GM18511 (cell line): Measurements from ENCODE around the gene PTPRM.

Experiments
- ATAC-seq: cut with Tn5 transposase; IDR thresholded peaks from one replicate; pipeline ENCODE4 v1.9.1; 2021; ENCODE audit warnings: mild to moderate bottlenecking, moderate library complexity; ENCODE audit not compliant: unreplicated experiment

The PTPRM gene

GRCh38 chr18:7789856-7790552, 222.9 kb downstream of the PTPRM start:
- no peak for ATAC-seq

DNA sequence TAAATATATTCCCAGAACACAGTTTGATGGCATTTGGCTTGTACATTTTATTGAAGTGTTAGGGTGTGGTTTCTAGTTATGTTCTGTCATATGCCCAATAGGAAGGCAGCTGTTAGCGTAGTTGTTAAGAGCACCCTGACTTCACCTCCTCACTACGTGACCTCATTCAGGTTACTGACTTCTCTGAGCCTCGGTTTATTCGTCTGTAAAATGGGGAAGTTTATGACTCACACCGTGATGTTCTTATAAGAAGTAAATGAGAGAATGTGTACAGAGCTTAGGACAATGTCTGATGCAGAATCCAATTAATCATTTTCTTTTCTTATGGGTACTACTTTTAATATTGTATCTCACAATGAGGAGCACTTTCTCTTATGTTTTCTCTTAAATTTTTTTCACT, 226.0 kb downstream of the PTPRM start:
- no peak for ATAC-seq

DNA sequence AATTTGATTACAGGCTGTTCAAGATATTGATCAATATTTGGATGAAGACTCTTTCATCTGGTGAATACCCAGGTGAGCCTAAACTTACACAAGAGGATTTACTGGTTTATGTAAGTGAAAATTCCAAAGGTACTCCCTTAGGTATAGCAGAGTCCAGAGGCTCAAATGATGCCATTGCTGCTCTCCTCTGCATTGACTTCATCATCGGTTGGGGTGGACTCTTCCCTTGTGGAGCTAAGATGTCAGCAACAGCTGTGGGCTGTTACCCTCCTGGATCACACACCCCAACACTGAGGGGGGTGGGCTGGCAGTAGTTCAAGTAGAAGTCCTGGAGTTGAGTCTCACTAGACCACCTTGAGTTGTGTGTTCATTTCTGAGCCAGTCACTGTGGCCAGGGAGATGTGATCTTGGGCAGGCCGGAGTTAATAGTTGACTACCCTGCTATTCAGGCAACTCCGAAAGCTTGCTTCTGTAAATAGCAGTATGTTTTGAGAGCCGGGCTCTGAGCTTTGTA, 236.9 kb downstream of the PTPRM start:
- no peak for ATAC-seq

- no peak for ATAC-seq
Measured at GRCh38 chr18:7805096-7805495, 238.0 kb downstream of the PTPRM start.

- no peak for ATAC-seq
Measured at GRCh38 chr18:7805880-7806279, 238.8 kb downstream of the PTPRM start.

GRCh38 chr18:7807936-7808453, 240.9 kb downstream of the PTPRM start:
- no peak for ATAC-seq

DNA sequence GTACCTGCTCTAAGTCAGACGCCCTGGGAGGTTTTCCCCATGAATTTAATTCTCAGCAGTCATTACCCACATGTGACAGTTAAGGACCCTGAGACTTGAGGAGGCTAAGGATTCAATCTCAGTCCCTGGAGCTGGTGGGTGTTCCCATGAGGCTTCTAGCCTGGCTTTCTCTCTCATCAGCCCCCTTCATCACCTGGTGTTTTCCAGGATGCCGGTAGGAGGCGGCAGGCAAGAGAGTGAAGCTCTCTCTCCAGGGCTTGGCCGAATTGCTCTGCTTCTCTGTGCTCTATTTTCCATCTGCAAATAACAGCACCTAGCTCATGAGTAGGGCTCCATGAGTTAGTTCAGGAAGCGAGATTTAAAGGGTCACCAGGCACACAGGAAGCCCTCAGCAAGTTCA, 241.9 kb downstream of the PTPRM start:
- ATAC-seq, result no peak

GRCh38 chr18:7809455-7809854, 242.3 kb downstream of the PTPRM start:
- no peak for ATAC-seq

DNA sequence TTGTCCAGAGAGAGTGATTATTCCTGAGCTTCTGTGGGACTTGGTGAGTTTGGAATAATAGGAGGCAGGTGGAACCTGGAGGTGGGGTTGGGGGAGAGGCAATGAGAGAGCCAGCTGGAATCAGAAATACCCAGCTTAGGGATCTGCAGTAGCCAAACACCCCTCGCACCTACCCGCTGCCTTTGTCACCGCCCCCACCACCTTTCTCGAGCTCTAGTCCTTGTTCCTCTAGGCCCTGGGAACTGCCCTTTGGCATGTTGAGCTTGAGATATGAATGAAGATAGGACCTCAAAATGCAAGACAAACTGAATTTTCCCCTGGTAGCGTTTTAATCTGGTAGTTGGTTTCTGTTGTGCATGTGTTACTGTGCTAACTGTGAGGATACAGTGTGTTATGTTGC, 242.9 kb downstream of the PTPRM start:
- ATAC-seq, result no peak

- ATAC-seq, result no peak
Measured at GRCh38 chr18:7812431-7813063, 245.4 kb downstream of the PTPRM start.

GRCh38 chr18:7813131-7813530, 246.0 kb downstream of the PTPRM start:
- ATAC-seq, result no peak

DNA sequence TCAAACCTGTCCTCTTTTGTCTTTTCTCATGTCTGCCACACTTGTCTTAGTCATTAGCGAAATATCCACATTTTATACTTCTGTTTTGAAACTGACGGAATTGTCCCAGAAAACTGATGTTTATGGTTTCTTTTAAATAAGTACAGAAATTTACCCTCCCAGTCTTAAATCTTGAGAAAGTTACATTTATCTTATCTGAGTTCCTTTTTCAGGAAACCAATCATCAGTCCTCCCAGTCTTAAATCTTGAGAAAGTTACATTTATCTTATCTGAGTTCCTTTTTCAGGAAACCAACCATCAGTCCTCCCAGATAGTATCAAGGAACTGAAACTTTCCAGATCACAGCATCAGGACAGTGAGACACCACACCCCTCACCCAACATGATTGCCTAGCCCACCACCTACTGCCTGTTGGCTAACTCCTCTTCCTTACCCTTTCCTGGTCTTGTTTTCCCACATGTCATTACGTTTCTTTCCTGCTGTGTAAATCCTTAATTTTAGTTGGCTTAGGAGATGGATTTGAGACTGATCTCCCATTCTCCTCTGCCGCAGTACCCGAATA, 247.7 kb downstream of the PTPRM start:
- ATAC-seq, result no peak

DNA sequence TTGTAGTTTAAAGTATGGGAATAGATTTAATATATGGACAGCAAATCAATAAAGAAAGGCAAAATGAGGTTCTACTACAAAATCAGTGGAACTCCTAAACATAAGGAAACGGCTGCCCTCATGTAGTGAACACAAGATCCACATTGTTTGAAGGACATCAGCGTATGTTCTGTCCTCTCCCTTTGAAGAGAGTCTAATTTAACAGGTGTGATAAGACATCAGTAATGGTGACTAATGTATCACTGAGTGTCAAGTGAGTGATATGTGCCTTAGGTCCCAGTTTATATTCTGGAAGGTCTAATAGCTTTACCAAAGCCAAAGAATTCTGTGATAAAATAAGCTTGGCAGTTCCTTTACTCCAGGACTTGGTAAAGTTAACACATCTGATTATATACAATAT, 248.7 kb downstream of the PTPRM start:
- ATAC-seq, result no peak

DNA sequence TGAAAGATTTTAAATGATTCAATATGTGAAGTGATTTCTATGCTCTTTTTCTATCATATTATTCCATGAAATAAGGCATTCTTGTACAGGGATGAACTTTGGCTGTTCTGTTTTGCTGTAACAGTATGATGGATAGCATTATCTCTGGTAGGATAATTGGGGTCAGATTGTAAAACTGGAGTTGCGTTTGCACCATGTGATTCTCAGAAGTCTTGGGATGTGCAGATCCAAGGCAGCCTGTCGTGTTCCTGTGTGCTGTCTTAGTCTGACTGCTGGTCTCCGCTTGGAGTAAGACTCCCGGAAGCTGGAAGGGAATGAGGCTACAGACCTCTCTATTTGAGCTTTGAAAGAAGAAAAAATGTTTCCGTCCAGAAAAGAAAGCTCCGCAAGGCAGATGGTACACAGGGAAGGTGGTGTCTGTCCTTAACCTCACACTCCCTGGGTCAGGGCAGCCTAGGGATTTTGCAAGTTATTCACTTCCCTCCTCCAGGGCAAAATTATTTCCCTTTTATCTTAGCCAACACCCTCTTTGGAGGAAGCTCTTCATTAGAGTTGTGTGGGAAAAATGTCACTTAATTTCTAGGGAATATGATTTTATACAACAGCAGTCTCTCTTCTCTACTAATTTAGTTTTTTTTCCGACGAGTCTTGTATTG, 250.6 kb downstream of the PTPRM start:
- no peak for ATAC-seq

GRCh38 chr18:7821784-7822183, 254.7 kb downstream of the PTPRM start:
- no peak for ATAC-seq

DNA sequence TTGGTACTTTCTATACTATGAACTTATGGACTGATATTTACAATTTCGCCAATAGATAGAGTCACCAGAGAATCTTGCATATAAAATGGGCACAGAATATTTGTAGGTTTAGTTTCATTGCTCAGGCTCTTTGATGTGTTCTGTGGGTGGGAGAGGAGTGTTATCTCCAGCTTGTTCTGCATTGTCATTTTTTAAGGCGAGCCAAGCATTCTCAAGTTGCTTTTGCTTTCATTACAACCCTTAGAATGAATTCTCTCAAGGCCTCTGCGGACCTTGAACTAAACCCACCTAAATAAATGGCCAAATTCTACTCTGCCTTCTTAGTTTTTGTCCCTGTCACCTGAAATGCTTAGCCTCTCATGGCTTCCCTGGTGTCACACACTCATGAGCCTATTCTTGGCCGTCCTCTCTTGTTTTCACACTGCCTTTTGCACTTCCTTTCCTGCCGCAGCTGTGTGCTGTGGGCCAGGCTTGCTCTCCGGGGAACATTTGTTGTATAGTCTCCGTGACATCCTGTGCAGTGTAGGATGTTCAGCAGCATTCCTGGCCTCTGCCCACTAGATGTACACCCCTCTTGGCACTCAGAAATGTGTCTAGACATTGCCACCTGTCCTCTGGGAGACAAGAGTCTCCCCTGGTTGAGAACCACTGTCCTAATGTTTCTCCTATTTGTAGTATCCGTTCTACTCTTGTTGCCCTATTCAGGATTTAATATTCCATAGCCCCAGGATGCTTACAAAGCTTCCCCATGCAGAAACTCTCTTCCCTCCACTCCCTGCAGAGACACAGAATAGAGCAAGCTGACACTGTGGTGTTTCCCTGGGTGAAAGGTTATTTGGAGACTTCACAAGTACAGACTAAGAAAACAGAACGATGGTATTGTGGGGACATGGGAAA, 255.6 kb downstream of the PTPRM start:
- no peak for ATAC-seq

- ATAC-seq, result no peak
Measured at GRCh38 chr18:7824970-7825369, 257.9 kb downstream of the PTPRM start.

DNA sequence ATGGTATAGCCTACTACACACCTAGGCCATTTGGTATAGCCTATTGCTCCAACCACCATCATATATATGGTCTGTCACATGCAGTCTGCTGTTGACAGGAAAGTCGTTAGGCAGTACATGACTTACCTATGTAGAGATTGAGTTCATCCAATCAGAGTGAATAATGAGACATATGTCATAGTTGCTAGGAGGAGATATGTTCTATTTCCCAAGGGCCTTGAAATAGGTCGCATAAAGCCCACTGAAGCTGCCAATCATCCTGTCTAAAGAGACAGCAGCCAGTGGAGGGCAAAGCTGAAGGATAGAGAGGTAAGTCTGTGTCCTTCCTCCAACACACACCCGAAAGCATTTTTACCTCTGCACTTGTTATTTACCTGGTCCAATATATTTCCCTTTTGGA, 263.4 kb downstream of the PTPRM start:
- no peak for ATAC-seq

DNA sequence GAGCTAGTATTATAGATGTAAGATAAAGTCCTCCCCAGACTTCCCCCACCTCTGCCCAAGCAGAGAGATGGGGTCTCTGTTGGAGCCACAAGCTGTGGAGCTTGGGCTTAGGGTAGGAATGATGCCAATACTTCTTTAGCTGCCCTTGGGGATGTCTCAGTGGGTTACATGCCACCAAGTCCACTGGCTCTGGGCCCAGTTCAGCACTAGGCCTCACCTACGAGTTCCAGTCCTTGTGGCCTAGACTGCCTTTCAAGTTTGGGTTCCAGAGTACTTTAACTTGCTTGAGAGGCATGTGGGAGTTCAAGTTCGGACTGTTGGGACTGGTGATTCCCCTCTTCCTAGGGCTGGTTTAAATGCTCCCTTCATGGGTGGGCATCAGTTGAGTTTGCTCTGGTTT, 272.4 kb downstream of the PTPRM start:
- ATAC-seq, result no peak

DNA sequence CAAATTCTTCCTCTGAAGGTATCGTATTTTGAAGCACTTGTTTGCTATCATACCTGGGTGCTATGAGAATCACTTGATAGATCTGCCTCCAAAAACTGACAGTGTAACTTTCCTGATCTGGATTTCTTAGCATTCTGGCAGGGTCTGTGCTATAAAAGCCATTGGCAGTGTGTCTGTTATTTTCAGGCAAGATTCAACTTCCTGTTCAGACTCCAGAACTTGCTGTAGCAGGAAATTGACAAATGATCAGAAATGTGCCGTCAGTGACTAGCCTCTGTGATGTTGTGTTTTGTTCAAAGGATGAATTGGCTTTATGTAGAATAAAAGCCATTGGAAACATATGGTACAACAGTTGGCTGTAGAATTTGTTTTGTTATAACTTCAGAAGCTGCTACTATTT, 273.3 kb downstream of the PTPRM start:
- ATAC-seq, result no peak

GRCh38 chr18:7844017-7844416, 276.9 kb downstream of the PTPRM start:
- no peak for ATAC-seq
